ENCODE data around the gene MRS2.
"Not testable (repeated sequence)": the region's sequence is repeated elsewhere in the genome, so short reads cannot be mapped to it uniquely, and the experiment has no call there.

MRS2 gene

GRCh38 chr6:24397631-24398030 lies 5.1 kb upstream of the MRS2 start:
- no peaks in the 10 kb centered on the region for H3F3A ChIP-seq (ENCODE audit: insufficient read depth, low read length)
- no peak overlapping the region for H3K4me3 ChIP-seq (ENCODE audit: low read length)
- no peaks in the 10 kb centered on the region for H3K36me3 ChIP-seq (replicated peaks; ENCODE audit: insufficient read depth, low read length)
- no peaks in the 10 kb centered on the region for H3K9me2 ChIP-seq (replicated peaks; ENCODE audit: insufficient read depth, low read length)
- H2AFZ ChIP-seq (ENCODE audit: low read length): no peak overlapping the region
- H3K79me2 ChIP-seq (ENCODE audit: low read length): peaks cover under 1% of the 10 kb centered on the region; the same call in 1 of the 2 replicates
- no peak overlapping the region for H3K27ac ChIP-seq (ENCODE audit: low read length)
- H3K4me1 ChIP-seq (ENCODE audit: low read length): peaks cover 3% of the 10 kb centered on the region; the same call in 1 of the 2 replicates
- H3K9me3 ChIP-seq (replicated peaks; ENCODE audit: insufficient read depth, low read length): no peaks in the 10 kb centered on the region
- TF ChIP-seq EZH2phosphoT487 (IDR thresholded peaks at IDR 0.05; ENCODE audit: low read length) (no peak), EZH2 (optimal IDR thresholded peaks at IDR 0.05; ENCODE audit: low read depth, low read length) (no peak)
- no peak for DNase-seq
- no peaks in the 10 kb centered on the region for H3K27me3 ChIP-seq (replicated peaks; ENCODE audit: insufficient read depth, low read length)
- no peaks in the 10 kb centered on the region for H4K20me1 ChIP-seq (ENCODE audit: insufficient read depth, low read length)
- H3K9ac ChIP-seq (ENCODE audit: low read length): no peak overlapping the region
- H3K4me2 ChIP-seq (ENCODE audit: low read depth, low read length): no peak overlapping the region

- not testable (repeated sequence) for H3K27me3 ChIP-seq (replicated peaks; ENCODE audit: insufficient read depth, low read length); H3K9me2 ChIP-seq (replicated peaks; ENCODE audit: insufficient read depth, low read length); H3F3A ChIP-seq (ENCODE audit: insufficient read depth, low read length); H3K4me2 ChIP-seq (ENCODE audit: low read depth, low read length); H4K20me1 ChIP-seq (ENCODE audit: insufficient read depth, low read length); DNase-seq; H2AFZ ChIP-seq (ENCODE audit: low read length); H3K9me3 ChIP-seq (replicated peaks; ENCODE audit: insufficient read depth, low read length); H3K9ac ChIP-seq (ENCODE audit: low read length); H3K36me3 ChIP-seq (replicated peaks; ENCODE audit: insufficient read depth, low read length); H3K27ac ChIP-seq (ENCODE audit: low read length); H3K4me3 ChIP-seq (ENCODE audit: low read length)
- H3K4me1 ChIP-seq (ENCODE audit: low read length): peaks cover 10% of the 10 kb centered on the region
- H3K79me2 ChIP-seq (ENCODE audit: low read length): peaks cover 27% of the 10 kb centered on the region
These were observed 2.4 kb upstream of the MRS2 start for GRCh38 chr6:24400045-24401039.

- Histone ChIP-seq H3K4me2 (ENCODE audit: low read depth, low read length) (no peak overlapping the region), H3K4me1 (ENCODE audit: low read length) (peaks cover 10% of the 10 kb centered on the region), H3K36me3 (replicated peaks; ENCODE audit: insufficient read depth, low read length) (no peaks in the 10 kb centered on the region), H3K9me2 (replicated peaks; ENCODE audit: insufficient read depth, low read length) (no peaks in the 10 kb centered on the region), H4K20me1 (ENCODE audit: insufficient read depth, low read length) (no peaks in the 10 kb centered on the region), H3F3A (ENCODE audit: insufficient read depth, low read length) (no peaks in the 10 kb centered on the region), H3K9me3 (replicated peaks; ENCODE audit: insufficient read depth, low read length) (no peaks in the 10 kb centered on the region), H3K27ac (ENCODE audit: low read length) (no peak overlapping the region), H3K27me3 (replicated peaks; ENCODE audit: insufficient read depth, low read length) (no peaks in the 10 kb centered on the region), H3K9ac (ENCODE audit: low read length) (no peak overlapping the region), H2AFZ (ENCODE audit: low read length) (no peak overlapping the region), H3K4me3 (ENCODE audit: low read length) (no peak overlapping the region), H3K79me2 (ENCODE audit: low read length) (peaks cover 29% of the 10 kb centered on the region)
- no peak for TF ChIP-seq EZH2 (optimal IDR thresholded peaks at IDR 0.05; ENCODE audit: low read depth, low read length)
- no peak for TF ChIP-seq EZH2phosphoT487 (IDR thresholded peaks at IDR 0.05; ENCODE audit: low read length)
- no peak for TF ChIP-seq CTCF (IDR thresholded peaks at IDR 0.05; ENCODE audit: low read length)
- no peak for DNase-seq
These were observed 1.3 kb upstream of the MRS2 start for GRCh38 chr6:24401458-24401857.

- Histone ChIP-seq H3K4me1 (ENCODE audit: low read length) (peaks cover 19% of the 10 kb centered on the region), H4K20me1 (ENCODE audit: insufficient read depth, low read length) (no peaks in the 10 kb centered on the region; the same call in 1 of the 2 replicates), H3K9me3 (replicated peaks; ENCODE audit: insufficient read depth, low read length) (no peaks in the 10 kb centered on the region), H3K27me3 (replicated peaks; ENCODE audit: insufficient read depth, low read length) (no peaks in the 10 kb centered on the region), H3K27ac (ENCODE audit: low read length) (peak overlapping the region; percentile 38; the same call in 1 of the 2 replicates), H3K9me2 (replicated peaks; ENCODE audit: insufficient read depth, low read length) (no peaks in the 10 kb centered on the region), H3K9ac (ENCODE audit: low read length) (peak overlapping the region; percentile 71), H3K4me2 (ENCODE audit: low read depth, low read length) (peak overlapping the region; percentile 71), H3K79me2 (ENCODE audit: low read length) (peaks cover 41% of the 10 kb centered on the region), H2AFZ (ENCODE audit: low read length) (peak overlapping the region; percentile 68), H3F3A (ENCODE audit: insufficient read depth, low read length) (peaks cover 6% of the 10 kb centered on the region; the same call in 1 of the 2 replicates), H3K4me3 (ENCODE audit: low read length) (peak overlapping the region; percentile 95), H3K36me3 (replicated peaks; ENCODE audit: insufficient read depth, low read length) (peaks cover 4% of the 10 kb centered on the region; the same call in 1 of the 2 replicates)
- no peak for TF ChIP-seq EZH2 (optimal IDR thresholded peaks at IDR 0.05; ENCODE audit: low read depth, low read length)
- TF ChIP-seq EZH2phosphoT487 (IDR thresholded peaks at IDR 0.05; ENCODE audit: low read length): no peak
- TF ChIP-seq CTCF (IDR thresholded peaks at IDR 0.05; ENCODE audit: low read length): no peak
- DNase-seq: no peak
These were observed 727 bp downstream of the MRS2 start for GRCh38 chr6:24403501-24403824.
